SIG-M5 (cell line): ENCODE results near the gene PTPRK.
"Not testable (repeated sequence)": the region's sequence is repeated elsewhere in the genome, so short reads cannot be mapped to it uniquely, and the experiment has no call there.

Experiments
- DNase-seq: peaks from one replicate; lab custom pipeline; 2025; lab: John Stamatoyannopoulos, UW

The PTPRK gene

DNA sequence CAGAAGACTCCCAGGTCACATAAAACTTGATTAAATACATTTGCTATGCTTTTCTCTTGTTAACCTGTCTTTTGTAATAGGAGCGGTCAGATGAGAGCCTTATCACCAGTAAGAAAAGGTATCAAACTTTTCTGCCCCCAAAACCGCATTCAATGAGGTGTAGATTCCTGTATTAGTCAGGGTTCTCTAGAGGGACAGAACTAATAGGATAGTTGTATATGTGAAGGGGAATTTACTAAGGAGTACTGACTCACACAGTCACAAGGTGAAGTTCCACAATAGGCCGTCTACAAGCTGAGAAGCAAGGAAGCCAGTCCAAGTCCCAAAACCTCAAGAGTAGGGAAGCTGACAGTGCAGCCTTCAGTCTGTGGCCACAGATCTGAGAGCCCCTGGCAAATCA lies 32.7 kb downstream of the PTPRK start:
- no peak for DNase-seq

DNA sequence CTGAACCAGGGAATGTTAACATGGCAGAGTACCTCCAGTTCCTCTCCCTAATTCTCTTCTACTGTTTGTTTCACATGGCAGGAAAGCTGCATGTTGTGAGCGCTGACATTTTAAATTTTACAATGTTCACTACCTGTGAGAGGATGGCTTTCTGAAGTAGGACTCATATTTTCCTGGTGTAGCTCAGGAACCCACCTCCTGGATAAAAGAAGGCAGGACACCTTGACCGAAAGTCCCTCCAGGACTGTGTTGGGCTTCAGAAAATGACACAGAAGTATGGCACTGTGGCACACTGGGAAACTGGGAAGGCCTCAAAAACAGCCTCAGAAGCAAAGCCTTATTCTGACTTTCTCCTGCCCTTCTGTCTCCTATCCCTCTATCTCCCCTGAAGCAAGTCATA lies 33.3 kb downstream of the PTPRK start:
- DNase-seq, result no peak

DNA sequence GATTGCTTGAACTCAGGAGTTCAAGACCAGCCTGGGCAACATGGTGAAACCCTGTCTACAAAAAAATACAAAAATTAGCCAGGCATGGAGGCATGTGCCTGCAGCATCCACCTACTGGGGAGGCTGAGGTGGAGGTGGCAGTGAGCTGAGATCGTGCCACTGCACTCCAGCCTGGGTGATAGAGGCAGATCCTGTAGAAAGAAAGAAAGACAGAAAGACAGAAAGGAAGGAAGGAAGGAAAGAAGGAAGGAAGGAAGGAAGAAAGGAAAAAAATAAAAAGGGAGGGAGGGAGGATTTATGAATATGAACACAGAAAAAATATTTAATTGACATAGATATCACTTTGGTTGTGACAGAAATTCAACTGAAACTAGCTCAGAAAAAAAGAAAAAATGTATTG lies 33.8 kb downstream of the PTPRK start:
- not testable (repeated sequence) for DNase-seq

DNA sequence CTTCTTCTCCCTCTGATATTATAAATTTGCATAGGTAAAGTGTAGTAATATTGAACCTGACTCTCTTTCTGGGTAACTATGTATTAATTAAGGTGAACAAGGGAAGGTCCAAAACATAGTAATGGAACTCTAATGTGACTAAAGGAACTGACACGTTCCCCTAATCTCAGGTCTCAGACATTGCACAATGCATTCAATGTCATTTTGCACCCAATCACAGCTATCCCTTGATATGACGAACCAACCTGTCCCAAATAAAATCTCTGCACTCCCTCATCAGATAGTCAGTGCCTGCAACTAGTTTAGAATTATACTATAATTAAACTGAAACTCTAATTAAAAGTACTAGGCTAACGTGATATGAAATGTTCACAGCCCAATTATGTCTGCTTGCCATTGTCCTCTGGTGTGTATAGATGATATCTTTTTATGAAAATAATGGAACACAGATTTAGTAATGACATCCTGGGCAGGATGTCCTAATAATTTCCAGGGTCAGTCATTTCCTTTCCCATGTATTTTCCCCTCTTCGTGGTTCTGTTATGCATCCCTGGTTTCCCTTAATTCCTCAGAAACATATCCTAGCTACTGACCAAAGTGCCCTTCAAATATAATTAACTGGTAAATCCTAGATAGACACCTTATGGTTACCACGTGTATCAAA lies 36.8 kb downstream of the PTPRK start:
- no peak for DNase-seq

- no peak for DNase-seq
Measured at GRCh38 chr6:128482642-128483041, 37.8 kb downstream of the PTPRK start.

DNA sequence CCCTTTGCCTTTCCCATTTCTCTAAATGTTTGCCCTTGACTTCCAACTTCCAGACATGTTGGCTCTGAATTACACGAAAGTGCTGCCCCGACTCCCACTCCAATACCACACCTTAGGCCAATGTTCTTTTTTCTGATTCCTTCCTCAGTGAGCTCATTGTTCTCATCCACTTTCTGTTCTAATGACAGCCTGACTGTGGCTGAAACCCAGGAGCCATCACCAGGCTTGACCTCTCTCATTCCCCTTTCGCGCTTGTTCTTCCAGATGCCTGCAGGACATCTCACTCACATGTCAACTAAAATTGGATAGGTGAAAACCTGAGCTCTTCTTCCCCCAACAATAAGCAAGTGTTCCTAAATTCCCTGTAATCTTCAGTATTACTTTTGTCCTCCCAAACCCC lies 40.4 kb downstream of the PTPRK start:
- DNase-seq, result no peak

- no peak for DNase-seq
Measured at GRCh38 chr6:128479048-128479666, 41.2 kb downstream of the PTPRK start.

DNA sequence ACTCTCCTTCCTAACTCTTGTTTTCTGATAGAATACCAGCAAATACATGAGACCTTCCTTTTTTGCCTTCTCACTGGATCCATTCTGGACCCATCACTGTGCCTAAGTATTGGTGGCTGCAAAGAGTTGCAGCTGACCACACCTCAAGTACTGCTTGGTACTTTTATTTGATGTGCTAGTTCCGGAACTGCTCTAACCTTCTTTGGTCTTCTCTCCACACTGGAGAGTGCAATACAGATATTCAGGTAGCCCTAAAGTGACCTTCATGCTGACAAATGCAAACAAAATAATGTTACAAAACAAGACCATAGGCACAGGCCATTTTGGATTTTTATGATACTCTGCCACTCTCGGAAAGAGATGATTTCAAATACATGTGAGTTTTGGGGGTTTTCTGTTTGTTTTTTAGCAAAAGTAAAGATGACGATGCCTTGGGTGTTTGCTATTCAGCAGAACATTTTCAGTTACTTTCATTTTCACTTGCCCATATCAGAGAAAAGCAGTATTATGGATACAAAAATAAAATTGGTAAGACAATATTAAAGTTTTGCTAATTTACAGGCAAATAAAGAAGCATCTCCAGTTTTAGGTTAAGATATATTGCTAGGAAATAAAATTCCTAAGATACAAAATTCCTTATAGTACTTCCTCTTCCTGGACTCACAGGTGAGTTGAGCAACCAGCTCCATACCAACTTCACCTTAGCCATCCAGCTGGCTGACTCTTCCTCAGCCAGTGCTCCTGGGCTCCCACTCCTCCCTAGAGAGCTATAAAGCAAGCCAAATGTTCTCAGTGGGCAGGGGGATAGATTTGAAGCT lies 42.0 kb downstream of the PTPRK start:
- DNase-seq, result no peak

DNA sequence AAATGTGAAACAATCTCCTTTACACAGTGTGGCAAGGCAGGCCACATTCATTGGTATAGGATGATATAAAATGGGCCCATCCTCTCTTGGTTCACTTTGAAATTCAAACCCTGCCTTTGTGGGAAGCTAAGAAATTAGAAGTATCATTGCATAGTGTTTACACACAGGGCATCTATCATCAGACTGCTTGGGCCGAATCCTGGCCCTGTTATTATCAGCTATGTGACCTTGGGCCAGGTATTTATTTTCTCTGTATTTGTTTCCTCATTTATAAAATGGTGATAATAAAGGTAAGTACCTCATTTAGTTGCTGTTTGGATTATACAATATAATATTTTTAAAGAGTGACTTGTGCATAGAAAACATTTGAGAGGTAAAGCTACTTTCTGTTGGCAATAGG lies 45.5 kb downstream of the PTPRK start:
- no peak for DNase-seq

- no peak for DNase-seq
Measured at GRCh38 chr6:128474481-128474880, 45.9 kb downstream of the PTPRK start.

- DNase-seq, result no peak
Measured at GRCh38 chr6:128471907-128472306, 48.5 kb downstream of the PTPRK start.

- no peak for DNase-seq
Measured at GRCh38 chr6:128465368-128466343, 54.7 kb downstream of the PTPRK start.

- DNase-seq, result no peak
Measured at GRCh38 chr6:128464790-128465189, 55.6 kb downstream of the PTPRK start.

DNA sequence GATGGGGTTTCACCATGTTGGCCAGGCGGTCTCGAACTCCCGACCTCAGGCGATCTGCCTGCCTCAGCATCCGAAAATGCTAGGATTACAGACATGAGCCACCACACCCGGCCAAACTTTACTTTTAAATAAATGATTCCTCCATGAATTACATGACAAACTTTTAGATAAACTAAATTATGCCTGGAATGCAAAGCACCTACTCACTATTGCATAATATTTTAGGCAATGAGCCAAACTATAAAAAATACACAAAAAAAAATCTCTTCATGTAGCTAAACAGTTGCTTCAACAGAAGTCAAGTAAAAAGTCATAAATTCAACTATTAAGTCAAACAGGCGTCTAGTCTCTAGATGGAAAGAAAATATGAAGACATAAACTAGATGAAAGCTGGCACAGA lies 56.5 kb downstream of the PTPRK start:
- DNase-seq, result no peak

GRCh38 chr6:128461501-128461900 lies 58.9 kb downstream of the PTPRK start:
- no peak for DNase-seq

- DNase-seq, result no peak
Measured at GRCh38 chr6:128456510-128457230, 63.7 kb downstream of the PTPRK start.

GRCh38 chr6:128455959-128456358 lies 64.4 kb downstream of the PTPRK start:
- DNase-seq, result no peak

GRCh38 chr6:128452713-128453112 lies 67.7 kb downstream of the PTPRK start:
- DNase-seq, result no peak

GRCh38 chr6:128446497-128446896 lies 73.9 kb downstream of the PTPRK start:
- no peak for DNase-seq

GRCh38 chr6:128443553-128443952 lies 76.8 kb downstream of the PTPRK start:
- DNase-seq, result no peak

- DNase-seq, result no peak
Measured at GRCh38 chr6:128439627-128440026, 80.8 kb downstream of the PTPRK start.
